ENCODE data around the gene MRPL44.

MRPL44 gene

DNA sequence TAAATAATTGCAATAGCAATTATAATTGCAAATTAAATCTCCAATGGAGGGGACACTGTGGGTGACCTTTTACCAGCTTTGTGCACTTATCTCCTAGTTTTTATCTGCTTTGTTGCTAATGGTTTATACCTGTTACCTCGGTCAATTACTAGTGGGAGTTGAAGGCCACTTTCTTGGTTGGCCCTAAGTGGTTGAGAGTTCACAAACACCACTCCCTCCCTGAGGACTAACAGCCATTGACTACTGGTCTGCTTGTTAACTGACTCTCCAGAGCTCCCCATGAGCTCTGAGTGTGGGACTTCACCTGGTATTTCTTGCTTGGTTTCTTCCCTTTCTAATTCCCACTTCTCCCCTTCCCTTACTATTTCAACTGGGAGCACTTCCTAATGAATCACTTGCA is 54.6 kb downstream of the MRPL44 start:
- H3K4me1 ChIP-seq (ENCODE audit: insufficient read depth, insufficient read length): no peaks in the 10 kb centered on the region
- H3K36me3 ChIP-seq (ENCODE audit: insufficient read depth, insufficient read length, low read length): peaks cover 8% of the 10 kb centered on the region
- no peaks in the 10 kb centered on the region for H3K27me3 ChIP-seq (ENCODE audit: insufficient read depth, insufficient read length)

DNA sequence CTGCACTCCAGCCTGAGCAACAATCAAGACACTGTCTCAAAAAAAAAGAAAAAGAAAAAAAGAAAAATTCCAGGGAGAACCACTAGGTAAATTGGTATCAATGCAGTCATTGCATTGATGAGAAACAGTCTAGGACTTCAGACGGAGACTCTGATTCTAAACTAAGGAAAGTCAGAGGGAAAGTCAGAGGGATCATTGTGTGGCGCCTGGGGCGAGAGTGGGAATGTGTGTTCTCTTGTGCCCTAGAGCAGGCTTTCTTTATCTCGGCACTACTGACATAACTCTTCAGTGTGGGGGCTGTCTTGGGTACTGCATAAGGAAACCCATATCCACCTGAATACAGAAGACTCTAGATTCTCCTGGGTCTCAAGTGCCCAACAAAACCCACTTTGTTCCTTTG is 57.1 kb downstream of the MRPL44 start:
- TF ChIP-seq ZNF274 (IDR thresholded peaks at IDR 0.05; ENCODE audit: low read depth, low read length): no peak
- no peak for TF ChIP-seq SUZ12 (IDR thresholded peaks at IDR 0.05; ENCODE audit: extremely low read depth, insufficient read depth, insufficient read length)
- no peak for TF ChIP-seq YY1 (IDR thresholded peaks at IDR 0.05; ENCODE audit: insufficient read depth, insufficient read length)
- H3K9me3 ChIP-seq (ENCODE audit: insufficient read depth, low read length): no peaks in the 10 kb centered on the region

More for the DNA sequence above, 54.6 kb downstream of the MRPL44 start:
- Histone ChIP-seq H3K9ac (ENCODE audit: insufficient read length, low read depth) (no peak overlapping the region), H3K4me3 (ENCODE audit: insufficient read length, low read depth) (no peak overlapping the region), H3K9me3 (ENCODE audit: insufficient read depth, low read length) (no peaks in the 10 kb centered on the region)
- no peak for DNase-seq (ENCODE audit: low read depth, low spot score)
- TF ChIP-seq YY1 (IDR thresholded peaks at IDR 0.05; ENCODE audit: insufficient read depth, insufficient read length) (no peak), ZNF274 (IDR thresholded peaks at IDR 0.05; ENCODE audit: low read depth, low read length) (no peak), SUZ12 (IDR thresholded peaks at IDR 0.05; ENCODE audit: extremely low read depth, insufficient read depth, insufficient read length) (no peak)

DNA sequence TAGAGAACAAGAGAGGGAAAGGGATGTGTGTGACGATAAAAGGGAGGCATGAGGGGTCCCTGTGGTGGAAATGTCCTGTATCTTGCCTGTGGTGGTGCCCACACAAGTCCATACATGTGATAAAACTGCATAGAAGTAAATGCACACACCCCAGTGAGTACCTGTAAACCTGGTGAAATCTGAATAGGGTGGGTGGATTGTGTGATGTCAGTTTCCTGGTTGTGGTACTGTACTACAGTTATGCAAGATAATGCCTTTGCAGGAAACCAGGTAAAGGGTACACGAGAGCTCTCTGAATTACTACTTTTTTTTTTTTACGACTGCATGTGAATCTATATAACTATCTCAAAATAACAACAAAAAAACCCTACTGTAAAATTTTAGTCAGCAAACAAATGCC is 59.7 kb downstream of the MRPL44 start:
- DNase-seq (ENCODE audit: low read depth, low spot score): no peak
- Histone ChIP-seq H3K36me3 (ENCODE audit: insufficient read depth, insufficient read length, low read length) (peaks cover 12% of the 10 kb centered on the region), H3K4me1 (ENCODE audit: insufficient read depth, insufficient read length) (no peaks in the 10 kb centered on the region), H3K9me3 (ENCODE audit: insufficient read depth, low read length) (no peaks in the 10 kb centered on the region), H3K27me3 (ENCODE audit: insufficient read depth, insufficient read length) (no peaks in the 10 kb centered on the region), H3K9ac (ENCODE audit: insufficient read length, low read depth) (no peak overlapping the region), H3K4me3 (ENCODE audit: insufficient read length, low read depth) (no peak overlapping the region)
- TF ChIP-seq ZNF274 (IDR thresholded peaks at IDR 0.05; ENCODE audit: low read depth, low read length) (no peak), YY1 (IDR thresholded peaks at IDR 0.05; ENCODE audit: insufficient read depth, insufficient read length) (no peak)

More for the DNA sequence above, 57.1 kb downstream of the MRPL44 start:
- H3K9ac ChIP-seq (ENCODE audit: insufficient read length, low read depth): no peak overlapping the region
- H3K36me3 ChIP-seq (ENCODE audit: insufficient read depth, insufficient read length, low read length): peaks cover 8% of the 10 kb centered on the region
- H3K27me3 ChIP-seq (ENCODE audit: insufficient read depth, insufficient read length): no peaks in the 10 kb centered on the region
- no peak for DNase-seq (ENCODE audit: low read depth, low spot score)
- no peaks in the 10 kb centered on the region for H3K4me1 ChIP-seq (ENCODE audit: insufficient read depth, insufficient read length)
- H3K4me3 ChIP-seq (ENCODE audit: insufficient read length, low read depth): no peak overlapping the region
